ENCODE results near the gene MVB12B.

- no peak for TF ChIP-seq PHF8 (conservative IDR thresholded peaks at IDR 0.05; ENCODE audit: low read depth, low read length)
- TF ChIP-seq, protein P1, sequence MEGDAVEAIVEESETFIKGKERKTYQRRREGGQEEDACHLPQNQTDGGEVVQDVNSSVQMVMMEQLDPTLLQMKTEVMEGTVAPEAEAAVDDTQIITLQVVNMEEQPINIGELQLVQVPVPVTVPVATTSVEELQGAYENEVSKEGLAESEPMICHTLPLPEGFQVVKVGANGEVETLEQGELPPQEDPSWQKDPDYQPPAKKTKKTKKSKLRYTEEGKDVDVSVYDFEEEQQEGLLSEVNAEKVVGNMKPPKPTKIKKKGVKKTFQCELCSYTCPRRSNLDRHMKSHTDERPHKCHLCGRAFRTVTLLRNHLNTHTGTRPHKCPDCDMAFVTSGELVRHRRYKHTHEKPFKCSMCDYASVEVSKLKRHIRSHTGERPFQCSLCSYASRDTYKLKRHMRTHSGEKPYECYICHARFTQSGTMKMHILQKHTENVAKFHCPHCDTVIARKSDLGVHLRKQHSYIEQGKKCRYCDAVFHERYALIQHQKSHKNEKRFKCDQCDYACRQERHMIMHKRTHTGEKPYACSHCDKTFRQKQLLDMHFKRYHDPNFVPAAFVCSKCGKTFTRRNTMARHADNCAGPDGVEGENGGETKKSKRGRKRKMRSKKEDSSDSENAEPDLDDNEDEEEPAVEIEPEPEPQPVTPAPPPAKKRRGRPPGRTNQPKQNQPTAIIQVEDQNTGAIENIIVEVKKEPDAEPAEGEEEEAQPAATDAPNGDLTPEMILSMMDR (IDR thresholded peaks at IDR 0.05; ENCODE audit: control extremely low read depth in 1 of 3, insufficient read depth in 1 of 3, low read depth in 1 of 3, low read length in 3 of 3) = no peak
These were observed 93.5 kb downstream of the MVB12B start for GRCh38 chr9:126420135-126420534.
